Brain microvascular endothelial cell (primary cell): Measurements from ENCODE around the gene TRIP6.

Source experiments
- DNase-seq: peaks from one replicate; pipeline ENCODE4 v3.0.0-alpha.2; 2020
- H3K27ac ChIP-seq: fragments of 250-450 bp; sonication (Bioruptor Pico); 2 replicates; pipeline ENCODE4 v1.5.1; 2020; ENCODE audit warnings: mild to moderate bottlenecking, moderate library complexity
- H3K27me3 ChIP-seq: fragments of 250-450 bp; sonication (Bioruptor Pico); replicated peaks from 2 replicates; pipeline ENCODE4 v1.5.1; 2020; ENCODE audit warnings: mild to moderate bottlenecking
- H3K36me3 ChIP-seq: fragments of 250-450 bp; sonication (Bioruptor Pico); replicated peaks from 2 replicates; pipeline ENCODE4 v1.5.1; 2020; ENCODE audit warnings: mild to moderate bottlenecking
- H3K4me3 ChIP-seq: 2 replicates; pipeline ENCODE4 v1.5.1; 2011; ENCODE audit warnings: low read depth, mild to moderate bottlenecking, control low read depth, low read length, moderate library complexity
- in situ Hi-C: cut with HindIII; loops from 2 replicates; pipeline ENCODE4 v1.10.0; 2017; ENCODE audit warnings: low sequenced_read_pairs, low pct_ligation_motif_present
- TF ChIP-seq, protein P1 (sequence below): IDR thresholded peaks from 2 replicates; pipeline ENCODE4 v1.5.1; 2011; ENCODE audit warnings: low read depth, mild to moderate bottlenecking, moderate library complexity, low read length, control low read depth, inconsistent platforms; ENCODE audit errors: missing control alignments

The TRIP6 gene

DNA sequence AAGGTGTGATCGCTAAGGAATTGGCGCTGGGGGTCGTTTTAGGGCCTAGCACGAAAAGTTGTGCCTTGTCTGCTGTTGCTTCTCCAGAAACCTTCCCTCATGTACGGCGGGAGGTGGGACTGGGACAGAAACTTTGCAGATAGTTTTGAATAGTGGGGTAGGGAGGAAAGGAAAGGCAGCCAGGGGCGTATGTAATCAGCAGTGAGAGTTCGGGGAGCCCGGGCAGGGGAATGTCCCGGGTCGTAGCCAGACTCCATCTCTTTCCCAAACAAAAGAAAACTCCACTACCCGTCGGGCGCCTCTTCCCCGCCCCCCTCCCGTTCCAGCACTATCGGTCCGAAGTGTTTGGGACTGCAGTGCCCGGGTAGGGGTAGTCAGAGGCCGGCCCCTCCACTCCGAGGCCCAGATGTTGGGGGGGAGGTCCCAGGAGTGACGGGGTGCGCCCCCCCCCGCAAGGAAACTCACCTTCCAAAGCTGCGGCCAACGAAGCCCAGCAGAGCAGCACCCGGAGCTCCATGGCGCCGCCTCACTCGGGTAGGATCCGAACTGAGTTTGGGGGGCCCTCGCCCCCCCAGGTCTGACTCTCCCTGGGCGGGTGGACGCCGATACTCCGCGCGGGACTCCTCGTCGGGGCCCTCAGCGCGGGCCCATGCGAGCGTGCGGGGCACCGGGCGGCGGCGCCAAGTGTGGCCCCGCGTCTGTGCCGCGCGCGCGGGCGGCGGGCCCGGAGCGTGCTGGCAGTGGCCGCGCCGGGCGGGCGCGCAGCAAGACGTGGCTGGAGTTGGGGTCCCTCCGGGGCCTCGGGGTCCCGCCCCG is 40.5 kb upstream of the TRIP6 start:
- TF ChIP-seq, protein P1, sequence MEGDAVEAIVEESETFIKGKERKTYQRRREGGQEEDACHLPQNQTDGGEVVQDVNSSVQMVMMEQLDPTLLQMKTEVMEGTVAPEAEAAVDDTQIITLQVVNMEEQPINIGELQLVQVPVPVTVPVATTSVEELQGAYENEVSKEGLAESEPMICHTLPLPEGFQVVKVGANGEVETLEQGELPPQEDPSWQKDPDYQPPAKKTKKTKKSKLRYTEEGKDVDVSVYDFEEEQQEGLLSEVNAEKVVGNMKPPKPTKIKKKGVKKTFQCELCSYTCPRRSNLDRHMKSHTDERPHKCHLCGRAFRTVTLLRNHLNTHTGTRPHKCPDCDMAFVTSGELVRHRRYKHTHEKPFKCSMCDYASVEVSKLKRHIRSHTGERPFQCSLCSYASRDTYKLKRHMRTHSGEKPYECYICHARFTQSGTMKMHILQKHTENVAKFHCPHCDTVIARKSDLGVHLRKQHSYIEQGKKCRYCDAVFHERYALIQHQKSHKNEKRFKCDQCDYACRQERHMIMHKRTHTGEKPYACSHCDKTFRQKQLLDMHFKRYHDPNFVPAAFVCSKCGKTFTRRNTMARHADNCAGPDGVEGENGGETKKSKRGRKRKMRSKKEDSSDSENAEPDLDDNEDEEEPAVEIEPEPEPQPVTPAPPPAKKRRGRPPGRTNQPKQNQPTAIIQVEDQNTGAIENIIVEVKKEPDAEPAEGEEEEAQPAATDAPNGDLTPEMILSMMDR, result no peak
- Histone ChIP-seq H3K27me3 (no peaks in the 10 kb centered on the region), H3K27ac (no peak overlapping the region), H3K4me3 (peak overlapping the region; percentile 72), H3K36me3 (peaks cover 21% of the 10 kb centered on the region)
- in situ Hi-C loops, result loop anchor here (25.0 kb wide), 1 partner anchor 114 kb away; the partner anchor contains the start of genes EPO and POP7
- DNase-seq, result peak; percentile 7

DNA sequence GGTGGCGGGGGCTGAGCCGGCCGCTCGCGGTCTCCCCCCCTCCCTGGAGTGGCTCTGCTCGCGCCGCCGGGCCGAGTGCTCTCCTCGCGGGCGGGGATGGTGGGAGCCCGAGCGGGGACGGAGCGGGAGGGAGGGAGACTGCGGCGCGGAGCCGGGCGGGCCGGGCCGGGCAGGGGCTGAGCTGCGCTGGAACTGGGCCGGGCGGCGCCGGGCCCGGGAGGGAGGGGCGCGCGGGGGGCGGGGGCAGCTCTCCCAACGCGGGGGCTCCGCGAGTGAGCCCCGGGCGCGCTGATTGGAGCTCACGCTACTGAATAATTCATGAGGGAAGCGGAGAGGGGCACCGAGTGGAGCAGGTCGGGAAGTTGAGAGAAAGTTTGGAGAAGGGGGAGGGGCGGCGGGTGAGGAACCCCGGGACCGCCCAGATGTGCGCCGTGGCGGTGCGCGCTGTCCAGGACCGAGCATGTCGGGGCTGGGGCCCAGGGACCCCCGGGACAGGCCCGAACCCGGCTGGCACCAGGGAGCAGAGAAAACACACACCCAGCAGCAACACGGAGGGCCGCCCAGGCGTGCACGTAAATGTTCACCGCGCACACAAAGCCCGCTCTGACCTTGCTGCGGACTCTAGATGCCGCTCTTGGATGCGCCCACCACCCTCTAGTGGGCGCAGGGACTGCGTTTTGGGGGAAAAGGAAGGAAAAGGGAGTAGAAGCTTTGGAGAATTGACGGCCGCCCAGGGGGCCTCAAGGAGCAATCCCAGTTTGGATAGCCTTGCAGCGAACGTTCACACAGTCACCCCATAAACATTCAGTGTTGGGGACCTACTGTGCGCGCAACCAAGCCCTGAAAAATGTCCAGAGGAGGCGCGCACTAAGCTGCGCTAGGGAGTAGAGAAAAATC is 39.6 kb upstream of the TRIP6 start, which contains the start of gene EPHB4:
EPHB4 (minus strand) TSS at position 194 of the 897 bp plus-strand sequence. CDS start 493 bp downstream, outside the sequence.
- no peaks in the 10 kb centered on the region for H3K27me3 ChIP-seq

DNA sequence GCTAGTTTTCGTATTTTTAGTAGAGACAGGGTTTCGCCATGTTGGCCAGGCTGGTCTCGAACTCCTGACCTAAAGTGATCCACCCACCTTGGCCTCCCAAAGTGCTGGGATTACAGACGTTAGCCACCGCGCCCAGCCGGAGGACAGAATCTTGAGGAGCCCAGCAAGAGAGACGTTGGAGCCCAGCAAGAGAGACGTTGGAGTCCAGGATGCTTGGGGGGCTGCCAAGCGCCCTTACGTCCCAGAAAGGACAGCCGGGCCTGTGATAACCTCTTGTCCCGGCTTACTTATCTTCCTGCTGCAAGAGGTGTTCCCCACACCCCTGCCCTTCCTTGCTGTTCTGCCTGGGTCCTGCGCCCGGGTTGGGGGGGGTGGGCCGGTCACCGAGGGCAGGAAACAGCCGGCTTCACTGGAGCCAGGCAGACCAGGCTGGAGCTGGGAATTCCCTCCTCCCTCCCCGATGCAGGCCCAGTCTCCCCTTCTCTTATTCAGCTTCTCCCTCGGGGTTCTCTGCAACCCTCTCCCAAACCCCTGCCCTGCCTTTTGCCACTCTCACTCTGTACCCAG is 38.0 kb upstream of the TRIP6 start:
- Histone ChIP-seq H3K27ac (no peak overlapping the region), H3K4me3 (no peak overlapping the region), H3K27me3 (no peaks in the 10 kb centered on the region)

More for the DNA sequence above, 39.6 kb upstream of the TRIP6 start, which contains the start of gene EPHB4:
- TF ChIP-seq, protein P1, result peak; percentile 64
- in situ Hi-C loops, result loop anchor here (25.0 kb wide), 1 partner anchor 115 kb away; the partner anchor contains the start of genes EPO and POP7
- Histone ChIP-seq H3K27ac (peak within 1 kb of the TSS; percentile 33), H3K36me3 (peaks cover 13% of the 10 kb centered on the region), H3K4me3 (peak within 1 kb of the TSS; percentile 72)
- peak; percentile 65 for DNase-seq

DNA sequence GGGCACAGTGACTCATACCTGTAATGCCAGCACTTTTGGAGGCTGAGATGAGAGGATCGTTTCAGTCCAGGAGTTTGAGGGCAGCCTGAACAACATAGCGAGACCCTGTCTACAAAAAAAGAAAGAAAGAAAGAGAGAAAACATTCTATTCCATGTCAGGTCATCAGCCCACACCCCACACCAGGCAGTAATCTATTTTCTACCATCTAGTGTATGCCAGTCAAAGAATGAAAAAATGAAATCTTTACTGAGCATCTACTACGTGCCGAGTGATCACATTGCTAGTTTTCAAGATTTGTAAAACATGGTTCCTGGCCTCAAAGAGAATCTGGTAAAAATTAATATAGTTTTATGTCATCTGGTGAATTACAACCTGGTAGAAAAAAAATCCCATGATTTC is 36.8 kb upstream of the TRIP6 start:
- H3K36me3 ChIP-seq, result no peaks in the 10 kb centered on the region
- DNase-seq, result no peak
- H3K4me3 ChIP-seq, result no peak overlapping the region
- in situ Hi-C loops, result loop anchor here (25.0 kb wide), 1 partner anchor 118 kb away; the partner anchor contains the start of genes EPO and POP7
- H3K27me3 ChIP-seq, result no peaks in the 10 kb centered on the region
- TF ChIP-seq, protein P1, result no peak
- no peak overlapping the region for H3K27ac ChIP-seq

More for the DNA sequence above, 38.0 kb upstream of the TRIP6 start:
- TF ChIP-seq, protein P1, result no peak
- in situ Hi-C loops, result loop anchor here (25.0 kb wide), 1 partner anchor 117 kb away; the partner anchor contains the start of genes EPO and POP7
- no peak for DNase-seq
- H3K36me3 ChIP-seq, result no peaks in the 10 kb centered on the region

DNA sequence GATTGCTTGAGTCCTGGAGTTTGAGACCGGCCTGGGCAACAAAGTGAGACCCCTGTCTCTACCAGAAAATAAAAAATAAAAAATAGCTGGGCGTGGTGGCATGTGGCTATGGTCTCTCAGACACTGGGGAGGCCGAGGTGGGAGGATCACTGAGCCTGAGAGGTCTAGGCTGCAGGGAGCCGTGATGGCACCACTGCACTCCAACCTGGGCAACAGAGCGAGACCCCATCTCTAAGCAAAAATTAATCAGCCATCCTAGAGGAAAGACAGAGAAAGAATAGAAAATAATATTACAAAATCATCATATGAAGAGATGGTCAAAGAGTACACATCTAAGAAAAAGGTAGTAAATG is 34.9 kb upstream of the TRIP6 start:
- TF ChIP-seq, protein P1, result no peak
- H3K4me3 ChIP-seq, result no peak overlapping the region
- H3K27ac ChIP-seq, result no peak overlapping the region
- in situ Hi-C loops, result loop anchor here (25.0 kb wide), 1 partner anchor 120 kb away; the partner anchor contains the start of genes EPO and POP7
- no peak for DNase-seq
- H3K36me3 ChIP-seq, result no peaks in the 10 kb centered on the region
- H3K27me3 ChIP-seq, result no peaks in the 10 kb centered on the region
